HG03575 (cell line): ENCODE results near the gene NELL1.

Source experiments
- ATAC-seq: cut with Tn5 transposase; IDR thresholded peaks from one replicate; pipeline ENCODE4 v1.9.1; 2021; ENCODE audit not compliant: unreplicated experiment, insufficient number of reproducible peaks, low FRiP score; ENCODE audit errors: extremely low read depth

NELL1 gene

DNA sequence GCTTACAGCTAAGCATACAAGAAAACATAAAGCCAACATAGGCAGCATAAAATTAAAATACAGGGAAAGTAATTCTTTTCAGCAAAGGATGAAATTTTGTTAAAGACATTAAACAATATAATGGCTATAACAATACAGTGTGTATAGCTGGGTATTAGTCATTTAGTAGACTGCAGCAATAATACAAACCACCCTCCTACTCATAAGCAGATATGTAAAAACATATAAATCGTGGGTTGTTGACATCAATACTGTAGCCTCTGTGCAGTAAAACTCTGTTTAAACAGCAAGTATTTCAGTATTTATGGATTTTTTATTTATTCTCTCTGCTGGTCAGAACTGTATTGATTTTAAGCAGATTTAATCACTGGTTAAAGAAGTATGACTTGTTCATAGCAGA is 884.4 kb downstream of the NELL1 start:
- ATAC-seq, result no peak

GRCh38 chr11:21554284-21554683 is 884.9 kb downstream of the NELL1 start:
- no peak for ATAC-seq

- ATAC-seq, result no peak
Observed at GRCh38 chr11:21556926-21557325, 887.5 kb downstream of the NELL1 start.

DNA sequence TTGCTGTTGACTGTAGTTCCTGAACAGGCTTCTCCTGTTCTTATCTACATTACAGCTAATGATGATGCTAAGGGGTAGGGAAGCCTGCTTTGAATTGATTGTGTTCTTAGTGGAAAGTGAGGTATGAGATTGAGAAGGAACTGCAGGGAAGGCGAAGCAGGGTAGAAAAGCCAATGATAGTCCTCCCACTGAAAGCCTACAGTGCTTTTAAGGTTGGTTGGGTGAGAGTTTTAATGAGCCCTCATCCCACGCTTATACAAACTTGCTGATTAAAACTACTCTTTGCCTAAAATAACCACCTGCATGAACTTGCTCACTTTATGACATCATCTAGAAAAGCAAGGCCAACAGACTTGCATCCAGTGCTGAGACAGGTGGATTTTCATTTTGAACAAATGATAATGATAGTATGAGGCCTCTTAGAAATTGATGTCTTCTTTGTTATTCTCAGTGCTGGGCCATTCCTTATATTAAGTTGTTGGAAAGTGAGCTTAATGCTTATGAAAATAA is 891.1 kb downstream of the NELL1 start:
- ATAC-seq, result no peak

DNA sequence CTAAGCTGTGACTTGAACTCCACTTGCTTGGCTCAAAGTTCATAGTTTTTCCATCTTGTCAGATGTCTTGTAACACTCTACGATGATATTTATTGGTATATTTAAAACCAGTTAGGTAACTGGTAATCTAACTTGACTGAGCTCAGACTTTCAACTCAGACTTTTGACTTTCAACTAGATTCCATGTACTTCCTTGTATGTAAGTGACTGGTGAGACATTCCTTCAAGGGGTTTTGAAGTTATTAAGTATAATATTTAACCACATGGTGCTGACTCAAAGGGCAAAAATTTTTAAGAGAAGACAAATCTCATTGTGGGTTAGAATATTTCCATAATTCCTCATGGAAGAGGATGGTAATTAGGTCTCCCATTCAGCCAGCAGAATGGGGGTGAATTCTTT is 892.2 kb downstream of the NELL1 start:
- ATAC-seq, result no peak

DNA sequence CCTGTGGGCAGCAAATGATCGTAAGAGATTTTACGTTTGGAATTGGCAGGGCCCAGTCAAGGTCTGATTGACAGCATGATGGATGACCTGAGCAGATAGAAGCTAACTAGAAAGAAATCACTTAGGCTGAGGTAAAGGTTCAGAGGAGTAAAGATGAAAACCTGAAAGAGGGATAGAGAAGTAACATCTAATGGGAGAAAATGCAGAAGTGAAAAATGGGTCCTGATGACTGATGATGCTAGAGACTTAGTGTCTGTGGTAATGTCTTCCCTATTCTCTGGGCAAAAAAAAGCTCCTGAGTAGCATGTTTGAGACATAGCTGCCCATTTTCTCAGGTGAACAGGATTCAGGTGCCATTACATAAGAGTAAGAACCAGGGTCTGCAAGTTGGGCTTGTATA is 894.7 kb downstream of the NELL1 start:
- no peak for ATAC-seq

DNA sequence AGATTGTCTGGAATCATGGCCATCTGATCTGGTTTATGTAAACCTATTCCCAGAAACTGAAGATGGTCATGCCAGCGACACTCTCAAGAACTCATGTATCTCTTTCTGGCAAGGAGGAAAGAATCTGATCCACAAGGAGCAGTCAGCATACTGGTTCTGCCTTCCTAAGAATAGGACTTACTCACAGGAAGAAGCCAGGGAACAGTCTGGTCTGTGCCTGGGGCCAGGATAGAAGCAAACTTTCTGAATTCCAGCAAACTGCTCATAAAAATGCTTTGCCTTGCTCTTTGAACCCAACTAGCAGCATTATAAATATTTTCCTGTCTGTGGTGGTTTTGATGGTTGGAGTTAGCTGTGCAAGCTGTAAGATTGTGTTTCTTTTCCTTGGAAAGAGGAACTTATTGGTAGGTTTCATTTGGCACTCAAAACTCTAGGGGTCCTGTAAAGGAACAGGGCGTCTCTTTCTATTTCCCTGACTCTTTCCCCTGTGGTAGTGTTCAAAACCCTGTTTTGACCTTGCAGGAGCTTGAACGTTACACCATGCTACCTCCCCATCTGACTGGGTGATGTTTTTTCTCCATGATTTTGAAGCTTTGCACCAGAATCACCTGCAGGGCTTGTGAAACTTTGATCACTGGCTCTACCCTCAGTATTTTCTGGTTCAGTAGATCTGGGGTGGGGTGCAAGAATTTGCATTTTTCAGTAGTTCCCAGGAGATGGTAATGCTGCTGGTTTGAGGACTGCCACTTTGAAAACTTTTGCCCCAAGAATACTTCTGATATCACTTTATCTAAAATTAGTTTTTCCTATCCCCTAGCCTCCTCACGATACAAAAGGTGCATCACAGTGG is 895.7 kb downstream of the NELL1 start:
- no peak for ATAC-seq

DNA sequence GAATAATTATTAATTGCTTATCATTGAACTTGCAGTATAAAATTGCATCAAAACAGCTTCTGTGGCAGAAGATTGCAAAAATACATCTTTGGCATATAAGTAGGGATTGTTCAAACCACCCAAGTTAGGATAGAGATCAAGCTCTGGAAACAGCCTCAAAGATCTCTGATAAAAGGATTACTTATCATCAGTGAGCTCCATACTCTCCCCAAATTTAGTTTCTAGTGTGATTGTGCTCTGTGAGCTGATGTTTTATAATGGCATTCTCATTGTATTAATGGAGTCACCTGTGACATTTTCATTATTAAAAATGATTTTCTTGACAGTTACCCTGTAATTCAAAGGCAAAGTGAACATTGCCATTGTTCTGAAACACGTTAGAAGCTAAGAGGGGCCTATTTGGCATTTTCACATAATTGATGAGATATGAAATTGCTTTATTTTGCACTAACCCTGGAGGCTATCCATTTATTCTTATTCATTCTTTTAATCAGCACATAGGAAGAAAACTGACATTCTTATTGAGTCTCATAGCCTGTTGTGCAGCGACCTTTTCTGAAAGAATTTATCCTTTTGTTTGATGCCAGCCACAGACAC is 897.2 kb downstream of the NELL1 start:
- no peak for ATAC-seq

GRCh38 chr11:21567645-21568290 is 898.4 kb downstream of the NELL1 start:
- ATAC-seq, result no peak

GRCh38 chr11:21572210-21572609 is 902.8 kb downstream of the NELL1 start:
- ATAC-seq, result no peak

DNA sequence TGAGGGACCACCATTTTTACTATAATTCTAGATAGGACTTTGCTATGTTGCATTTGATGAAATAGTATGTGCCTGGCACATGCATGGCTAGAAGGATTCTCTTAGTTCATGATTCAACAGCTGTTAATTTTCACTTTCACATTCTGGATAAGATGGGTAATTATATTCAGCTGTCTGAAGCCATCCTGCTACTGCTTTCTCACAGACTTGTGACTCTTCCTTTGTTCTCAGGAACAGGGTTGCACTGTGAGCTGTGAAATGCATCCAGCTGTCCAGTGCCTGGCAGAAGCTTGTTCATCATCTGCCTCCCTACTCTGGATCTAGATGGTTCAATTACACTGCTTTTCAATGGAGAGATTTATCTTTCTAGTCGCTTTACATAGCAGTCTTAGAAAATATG is 913.4 kb downstream of the NELL1 start:
- no peak for ATAC-seq

- ATAC-seq, result no peak
Observed at GRCh38 chr11:21588754-21589153, 919.4 kb downstream of the NELL1 start.

- no peak for ATAC-seq
Observed at GRCh38 chr11:21602699-21603098, 933.3 kb downstream of the NELL1 start.

GRCh38 chr11:21603886-21604285 is 934.5 kb downstream of the NELL1 start:
- ATAC-seq, result no peak

GRCh38 chr11:21604564-21604963 is 935.2 kb downstream of the NELL1 start:
- ATAC-seq, result no peak

DNA sequence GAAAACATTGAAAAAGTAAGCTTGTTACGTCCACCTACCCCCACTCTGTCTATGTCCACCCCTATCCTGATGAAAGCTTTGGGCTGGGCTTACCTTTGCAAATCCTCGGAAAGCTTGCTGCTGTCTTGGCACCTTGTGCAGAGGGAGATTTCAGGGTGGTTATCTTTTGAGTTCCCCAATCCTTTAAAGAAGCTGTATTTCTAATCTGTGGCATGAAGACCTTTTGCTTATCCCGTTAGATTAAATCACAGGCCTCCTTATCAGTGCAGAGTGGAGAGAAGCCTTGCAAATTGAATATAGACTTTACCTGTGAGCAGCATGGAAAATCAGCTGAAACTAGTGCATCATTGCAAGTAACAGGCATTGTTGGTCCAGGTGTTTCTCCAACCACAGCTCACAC is 942.9 kb downstream of the NELL1 start:
- no peak for ATAC-seq

- ATAC-seq, result no peak
Observed at GRCh38 chr11:21614961-21615360, 945.6 kb downstream of the NELL1 start.

- no peak for ATAC-seq
Observed at GRCh38 chr11:21615955-21616371, 946.6 kb downstream of the NELL1 start.

DNA sequence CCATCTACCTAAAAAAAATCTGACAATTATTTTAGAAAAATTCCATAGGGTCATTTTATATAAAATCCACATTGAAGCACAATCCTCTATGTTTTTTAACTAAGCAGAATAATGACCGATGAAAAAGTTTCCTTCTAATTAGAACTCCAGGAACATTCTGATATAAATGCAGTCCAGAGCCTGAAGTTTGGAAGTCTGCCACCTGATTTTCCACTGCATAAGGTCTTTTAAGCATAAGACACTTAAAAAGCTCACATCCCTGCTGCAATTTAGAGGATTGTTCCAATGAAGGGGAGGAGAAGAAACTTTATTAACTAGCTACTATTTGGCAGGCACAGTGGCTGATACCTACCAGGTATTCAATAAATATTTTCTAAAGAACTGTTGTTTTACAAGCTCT is 953.2 kb downstream of the NELL1 start:
- no peak for ATAC-seq

DNA sequence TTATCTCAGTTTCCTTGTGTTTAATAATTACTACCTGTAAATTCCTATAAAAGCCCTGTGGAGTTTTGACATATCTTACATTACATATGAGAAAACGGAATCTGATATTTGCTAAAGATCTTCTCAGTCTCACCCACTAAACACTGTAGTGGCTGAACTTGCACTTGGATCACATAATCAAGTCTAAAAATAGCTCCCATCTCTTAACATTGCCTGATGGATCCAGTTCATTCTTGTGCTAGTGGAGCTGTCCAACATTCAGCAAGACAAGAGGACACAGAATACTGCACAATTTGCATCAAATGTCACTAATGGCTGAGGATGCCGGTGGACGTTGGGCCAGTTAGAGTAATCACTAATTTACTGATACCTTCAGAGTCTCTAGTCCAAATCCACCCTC is 953.6 kb downstream of the NELL1 start:
- ATAC-seq, result no peak
